ENCODE results near the gene CABCOCO1. TPM values are rescaled to one million over a fixed set of nuclear protein-coding genes. Genes with fewer than 3 reads are reported as not detected.

CABCOCO1 gene
- polyA plus RNA-seq, 1 donor (not counting 4 experiments of a cell fraction or from before 2014, with no cell fraction given): 0.17 TPM

GRCh38 chr10:61627266-61627665 is 35.5 kb upstream of the CABCOCO1 start:
- Histone ChIP-seq H3K9me3 (ENCODE audit: control insufficient read depth, low read depth, low read length) (no peaks in the 10 kb centered on the region), H3K9me1 (ENCODE audit: control insufficient read depth, extremely low read depth, insufficient read depth, low read length) (no peaks in the 10 kb centered on the region), H3K4me2 (ENCODE audit: control insufficient read depth, extremely low read depth, insufficient read depth, low read depth, low read length) (no peak overlapping the region), H2AFZ (ENCODE audit: control insufficient read depth, low read length) (no peak overlapping the region), H3K79me2 (ENCODE audit: control insufficient read depth, insufficient read depth, low read length) (no peaks in the 10 kb centered on the region), H3K27me3 (ENCODE audit: control insufficient read depth, extremely low read depth, insufficient read depth, low read length) (no peaks in the 10 kb centered on the region), H3K4me1 (ENCODE audit: control insufficient read depth, extremely low read depth, insufficient read depth, low read length) (peaks cover 19% of the 10 kb centered on the region), H4K20me1 (ENCODE audit: control insufficient read depth, extremely low read depth, insufficient read depth, low read length) (no peaks in the 10 kb centered on the region), H3K36me3 (ENCODE audit: control insufficient read depth in 2 of 2, extremely low read depth in 1 of 2, insufficient read depth in 2 of 2, low read length in 2 of 2) (no peaks in the 10 kb centered on the region), H3K9ac (ENCODE audit: control insufficient read depth, extremely low read depth, insufficient read depth, low read length) (no peak overlapping the region), H3K27ac (ENCODE audit: control insufficient read depth, insufficient read depth, low read length) (no peak overlapping the region), H3K4me3 (ENCODE audit: control insufficient read depth in 2 of 3, extremely low read depth in 1 of 3, insufficient read depth in 2 of 3, low read depth in 1 of 3, low read length in 3 of 3) (no peak overlapping the region)
- TF ChIP-seq EZH2 (IDR thresholded peaks at IDR 0.05; ENCODE audit: low read length): no peak
- no peak for TF ChIP-seq CTCF (optimal IDR thresholded peaks at IDR 0.05 in 1 of 3, IDR thresholded peaks at IDR 0.05 in 1 of 3, conservative IDR thresholded peaks at IDR 0.05 in 1 of 3; ENCODE audit: extremely low read depth in 1 of 3, insufficient read depth in 2 of 3, low read length in 3 of 3)
- dilution Hi-C loops (cut with MboI; ENCODE audit: extremely low pct_ligation_motif_present, low sequenced_read_pairs): no loop called here
- no peak for DNase-seq (ENCODE audit: low read depth, low spot score)
- FAIRE-seq: no peak

- dilution Hi-C loops (cut with MboI; ENCODE audit: extremely low pct_ligation_motif_present, low sequenced_read_pairs): no loop called here
Measured at GRCh38 chr10:61628151-61628874, 34.4 kb upstream of the CABCOCO1 start.

More at GRCh38 chr10:61628151-61628874, 34.4 kb upstream of the CABCOCO1 start:
- H4K20me1 ChIP-seq (ENCODE audit: control insufficient read depth, extremely low read depth, insufficient read depth, low read length): no peaks in the 10 kb centered on the region
- H3K4me3 ChIP-seq (ENCODE audit: control insufficient read depth in 2 of 3, extremely low read depth in 1 of 3, insufficient read depth in 2 of 3, low read depth in 1 of 3, low read length in 3 of 3): peak overlapping the region in 1 of 3 experiments; percentile 29
- H3K9me3 ChIP-seq (ENCODE audit: control insufficient read depth, low read depth, low read length): no peaks in the 10 kb centered on the region
- H3K9ac ChIP-seq (ENCODE audit: control insufficient read depth, extremely low read depth, insufficient read depth, low read length): no peak overlapping the region
- FAIRE-seq (peak; percentile 17), DNase-seq (ENCODE audit: low read depth, low spot score) (no peak)
- H3K27ac ChIP-seq (ENCODE audit: control insufficient read depth, insufficient read depth, low read length): peak overlapping the region; percentile 13
- no peak overlapping the region for H2AFZ ChIP-seq (ENCODE audit: control insufficient read depth, low read length)
- peaks cover 19% of the 10 kb centered on the region for H3K4me1 ChIP-seq (ENCODE audit: control insufficient read depth, extremely low read depth, insufficient read depth, low read length)
- H3K79me2 ChIP-seq (ENCODE audit: control insufficient read depth, insufficient read depth, low read length): no peaks in the 10 kb centered on the region
- no peaks in the 10 kb centered on the region for H3K9me1 ChIP-seq (ENCODE audit: control insufficient read depth, extremely low read depth, insufficient read depth, low read length)
- H3K27me3 ChIP-seq (ENCODE audit: control insufficient read depth, extremely low read depth, insufficient read depth, low read length): no peaks in the 10 kb centered on the region
- H3K4me2 ChIP-seq (ENCODE audit: control insufficient read depth, extremely low read depth, insufficient read depth, low read depth, low read length): peak overlapping the region; percentile 30
- TF ChIP-seq CTCF (optimal IDR thresholded peaks at IDR 0.05 in 1 of 3, IDR thresholded peaks at IDR 0.05 in 1 of 3, conservative IDR thresholded peaks at IDR 0.05 in 1 of 3; ENCODE audit: extremely low read depth in 1 of 3, insufficient read depth in 2 of 3, low read length in 3 of 3) (no peak), EZH2 (IDR thresholded peaks at IDR 0.05; ENCODE audit: low read length) (no peak)
- no peaks in the 10 kb centered on the region for H3K36me3 ChIP-seq (ENCODE audit: control insufficient read depth in 2 of 2, extremely low read depth in 1 of 2, insufficient read depth in 2 of 2, low read length in 2 of 2)
